ENCODE results near the gene ZNF778. TPM values are rescaled to one million over a fixed set of nuclear protein-coding genes. Genes with fewer than 3 reads are reported as not detected.

ZNF778 gene
- total RNA-seq, 1 donor from 2014 or later, result 8.7 TPM

DNA sequence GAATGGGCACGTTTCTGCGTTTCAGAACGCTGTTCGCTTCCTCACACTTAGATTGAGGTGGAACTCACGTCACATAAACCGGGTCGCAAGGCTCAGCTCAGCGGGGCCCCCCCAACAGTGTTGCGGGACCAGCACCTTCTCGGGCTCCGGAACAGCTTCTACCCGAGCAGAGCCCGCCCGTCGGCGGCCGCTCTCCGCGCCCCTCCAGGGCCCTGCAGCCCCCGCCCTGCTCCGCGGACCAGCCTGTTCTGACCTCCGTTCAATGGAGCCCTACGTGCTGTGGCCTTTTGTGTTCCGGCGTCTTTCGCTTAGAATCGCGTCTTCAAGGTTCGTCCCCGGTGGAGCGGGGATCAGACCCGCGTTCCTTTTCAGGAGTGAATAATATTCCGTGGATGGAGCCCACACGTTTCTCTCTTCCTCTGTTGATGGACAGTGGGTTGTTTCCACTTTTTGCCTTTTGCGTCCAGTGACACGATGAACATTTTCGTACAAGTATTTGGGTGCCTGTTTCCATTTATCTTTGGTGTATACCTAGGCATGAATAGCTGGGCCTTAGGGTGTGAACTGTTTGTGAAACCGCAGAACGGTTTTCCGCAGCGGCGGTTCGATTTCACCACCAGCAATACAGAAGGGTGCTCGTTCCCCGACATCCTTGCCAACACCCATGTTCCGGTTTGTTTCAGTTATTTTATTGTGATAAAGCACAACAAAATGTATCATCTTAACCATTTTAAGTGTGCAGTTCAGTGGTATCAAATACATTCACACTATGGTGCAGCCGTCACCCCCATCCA is 14.9 kb upstream of the ZNF778 start:
- intact Hi-C loops (cut with micrococcal nuclease), result no loop called here
- Histone ChIP-seq H3K4me3 (peak overlapping the region; percentile 51), H3K27ac (replicated peaks) (no peak overlapping the region), H3K27me3 (ENCODE audit: low read depth) (peaks cover 97% of the 10 kb centered on the region), H3K36me3 (no peaks in the 10 kb centered on the region), H3K4me1 (peaks cover 16% of the 10 kb centered on the region), H3K9me3 (replicated peaks) (peaks cover 4% of the 10 kb centered on the region)
- no peak for TF ChIP-seq CTCF (IDR thresholded peaks at IDR 0.05; ENCODE audit: borderline replicate concordance)
- DNase-seq, result no peak

DNA sequence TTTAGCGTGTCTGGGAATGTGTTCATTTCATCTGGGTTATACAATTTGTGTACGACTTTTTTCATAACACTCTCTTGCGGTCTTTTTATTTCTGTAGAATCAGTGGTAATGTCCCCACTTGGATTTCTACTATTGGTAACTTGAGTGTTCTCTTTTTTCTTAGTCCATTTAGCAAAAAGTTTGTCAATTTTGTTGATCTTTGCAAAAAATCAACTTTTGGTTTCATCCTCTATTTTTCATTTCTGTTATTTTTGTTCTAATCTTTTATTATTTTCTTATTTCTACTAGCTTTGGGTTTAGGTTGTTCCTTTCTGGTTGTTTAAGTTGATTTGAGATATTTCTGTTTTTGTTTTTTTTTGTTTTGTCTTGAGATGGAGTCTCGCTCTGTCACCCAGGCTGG is 9.5 kb upstream of the ZNF778 start:
- Histone ChIP-seq H3K4me1 (no peaks in the 10 kb centered on the region), H3K4me3 (no peak overlapping the region), H3K9me3 (replicated peaks) (no peaks in the 10 kb centered on the region), H3K27me3 (ENCODE audit: low read depth) (peaks cover 73% of the 10 kb centered on the region), H3K36me3 (no peaks in the 10 kb centered on the region), H3K27ac (replicated peaks) (no peak overlapping the region)
- DNase-seq, result no peak
- intact Hi-C loops (cut with micrococcal nuclease), result no loop called here
- no peak for TF ChIP-seq CTCF (IDR thresholded peaks at IDR 0.05; ENCODE audit: borderline replicate concordance)

- no peaks in the 10 kb centered on the region for H3K9me3 ChIP-seq (replicated peaks)
- no peak overlapping the region for H3K4me3 ChIP-seq
- no peak for DNase-seq
- peaks cover 57% of the 10 kb centered on the region for H3K27me3 ChIP-seq (ENCODE audit: low read depth)
- no peak for TF ChIP-seq CTCF (IDR thresholded peaks at IDR 0.05; ENCODE audit: borderline replicate concordance)
- no peak overlapping the region for H3K27ac ChIP-seq (replicated peaks)
- no peaks in the 10 kb centered on the region for H3K36me3 ChIP-seq
- intact Hi-C loops (cut with micrococcal nuclease), result loop anchor here (10.0 kb wide), 1 partner anchor 475 kb away; no protein-coding TSS in a partner anchor
- H3K4me1 ChIP-seq, result no peaks in the 10 kb centered on the region
Measured at GRCh38 chr16:89209522-89210044, 7.9 kb upstream of the ZNF778 start.

- no peak for TF ChIP-seq CTCF (IDR thresholded peaks at IDR 0.05; ENCODE audit: borderline replicate concordance)
- Histone ChIP-seq H3K27me3 (ENCODE audit: low read depth) (peaks cover 50% of the 10 kb centered on the region), H3K27ac (replicated peaks) (no peak overlapping the region), H3K4me1 (no peaks in the 10 kb centered on the region), H3K36me3 (no peaks in the 10 kb centered on the region), H3K9me3 (replicated peaks) (no peaks in the 10 kb centered on the region), H3K4me3 (no peak overlapping the region)
- no peak for DNase-seq
- intact Hi-C loops (cut with micrococcal nuclease), result loop anchor here (10.0 kb wide), 1 partner anchor 476 kb away; no protein-coding TSS in a partner anchor
Measured at GRCh38 chr16:89210165-89210903, 7.2 kb upstream of the ZNF778 start.

DNA sequence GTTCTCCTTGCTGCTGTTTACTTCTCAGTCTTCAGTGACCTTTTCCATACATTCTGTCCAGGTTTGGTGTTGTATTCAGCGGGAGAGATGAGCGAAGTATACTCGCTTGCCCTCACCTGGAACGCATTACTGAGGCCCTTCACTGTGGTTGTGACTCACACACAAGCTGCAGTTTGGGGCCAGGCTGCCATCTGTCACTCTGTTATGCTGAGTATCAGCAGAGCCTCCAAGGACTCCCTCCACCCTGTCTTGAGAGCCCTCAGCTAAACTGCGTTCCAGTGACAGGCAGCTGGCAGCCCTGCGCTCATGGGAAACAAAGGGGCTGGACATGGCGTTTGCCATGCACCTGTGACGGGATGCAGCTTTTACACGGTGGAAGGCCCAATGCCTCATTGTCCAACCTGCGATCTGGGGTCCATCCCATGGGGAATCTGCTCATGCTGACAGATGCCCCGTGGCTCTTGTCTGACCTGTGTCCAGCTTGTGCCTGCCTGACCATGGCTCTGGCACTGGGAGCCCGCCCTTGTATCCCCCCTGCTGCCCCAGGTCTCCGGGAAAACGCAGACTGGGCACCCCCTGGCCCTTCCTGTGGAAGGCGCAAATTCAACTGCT is 6.5 kb upstream of the ZNF778 start:
- DNase-seq, result no peak
- Histone ChIP-seq H3K4me3 (no peak overlapping the region), H3K4me1 (peaks cover 4% of the 10 kb centered on the region), H3K27me3 (ENCODE audit: low read depth) (peaks cover 43% of the 10 kb centered on the region), H3K9me3 (replicated peaks) (no peaks in the 10 kb centered on the region), H3K36me3 (no peaks in the 10 kb centered on the region), H3K27ac (replicated peaks) (no peak overlapping the region)
- no peak for TF ChIP-seq CTCF (IDR thresholded peaks at IDR 0.05; ENCODE audit: borderline replicate concordance)
- intact Hi-C loops (cut with micrococcal nuclease), result loop anchor here (10.0 kb wide), 1 partner anchor 476 kb away; no protein-coding TSS in a partner anchor
